ENCODE data around the gene HSD17B8.

DNA sequence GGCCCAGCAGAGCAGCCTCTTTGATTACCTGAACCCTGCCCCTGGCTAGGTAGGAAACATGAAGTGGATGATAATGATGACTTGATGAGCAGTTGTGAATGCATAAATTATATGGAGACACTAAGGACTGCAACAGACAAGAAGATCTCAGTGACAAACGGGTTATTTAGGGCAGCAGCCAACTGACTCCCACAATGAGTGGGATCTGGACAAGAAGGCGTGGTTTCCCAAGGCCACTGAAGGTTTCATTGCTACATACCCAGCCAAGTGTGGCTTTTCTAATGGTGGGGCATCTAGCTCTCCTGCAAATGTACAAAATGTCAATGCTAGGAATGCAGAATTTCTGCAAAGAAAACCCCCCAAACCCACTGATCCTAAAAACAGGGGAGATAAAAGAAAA lies 33.3 kb downstream of the HSD17B8 start:
- TF ChIP-seq POLR2AphosphoS5 (IDR thresholded peaks at IDR 0.05) (no peak), POLR2A (IDR thresholded peaks at IDR 0.05) (no peak)
